ENCODE data around the gene CLSTN2. TPM values are rescaled to one million over a fixed set of nuclear protein-coding genes. Genes with fewer than 3 reads are reported as not detected.
A peak's percentile ranks its signal among the peaks of the same experiment; 100 is the strongest.

CLSTN2 gene
- total and polyA plus RNA-seq, 9 donors = 28.9 to 263 (median 134) TPM

DNA sequence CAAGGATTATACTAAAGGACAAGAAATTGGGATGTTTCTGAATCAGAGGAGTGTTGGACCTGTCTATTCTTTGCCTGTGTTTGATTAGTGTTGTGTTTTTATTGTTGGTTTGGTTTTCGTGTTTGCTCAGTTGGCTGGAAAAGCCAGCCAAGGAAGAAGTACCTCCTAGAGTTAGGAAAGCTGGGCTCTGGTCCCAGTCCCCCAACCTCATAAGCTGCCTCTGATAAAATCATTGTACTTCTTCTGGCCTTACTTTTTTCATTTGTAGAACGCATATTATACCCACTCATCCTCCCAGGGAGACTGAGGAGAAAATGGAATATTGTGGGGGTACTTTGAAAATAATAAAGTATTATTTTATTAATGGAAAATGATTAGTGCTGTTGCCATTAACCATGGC lies 565.5 kb downstream of the CLSTN2 start:
- Histone ChIP-seq H3K27ac (no peak overlapping the region), H3K4me1 (ENCODE audit: insufficient read depth) (peaks cover 9% of the 10 kb centered on the region), H3K27me3 (no peaks in the 10 kb centered on the region), H3K36me3 (no peaks in the 10 kb centered on the region), H3K9me3 (no peaks in the 10 kb centered on the region), H3K4me3 (no peak overlapping the region)
- DNase-seq = no peak
- 68 to 75% (median 71%) methylated on average over 2 of the region's 2 CpGs for WGBS, 3 donors
- intact Hi-C loops (cut with DNase I) = no loop called here
- no peak for TF ChIP-seq EP300 (IDR thresholded peaks at IDR 0.05)
- TF ChIP-seq, protein P1, sequence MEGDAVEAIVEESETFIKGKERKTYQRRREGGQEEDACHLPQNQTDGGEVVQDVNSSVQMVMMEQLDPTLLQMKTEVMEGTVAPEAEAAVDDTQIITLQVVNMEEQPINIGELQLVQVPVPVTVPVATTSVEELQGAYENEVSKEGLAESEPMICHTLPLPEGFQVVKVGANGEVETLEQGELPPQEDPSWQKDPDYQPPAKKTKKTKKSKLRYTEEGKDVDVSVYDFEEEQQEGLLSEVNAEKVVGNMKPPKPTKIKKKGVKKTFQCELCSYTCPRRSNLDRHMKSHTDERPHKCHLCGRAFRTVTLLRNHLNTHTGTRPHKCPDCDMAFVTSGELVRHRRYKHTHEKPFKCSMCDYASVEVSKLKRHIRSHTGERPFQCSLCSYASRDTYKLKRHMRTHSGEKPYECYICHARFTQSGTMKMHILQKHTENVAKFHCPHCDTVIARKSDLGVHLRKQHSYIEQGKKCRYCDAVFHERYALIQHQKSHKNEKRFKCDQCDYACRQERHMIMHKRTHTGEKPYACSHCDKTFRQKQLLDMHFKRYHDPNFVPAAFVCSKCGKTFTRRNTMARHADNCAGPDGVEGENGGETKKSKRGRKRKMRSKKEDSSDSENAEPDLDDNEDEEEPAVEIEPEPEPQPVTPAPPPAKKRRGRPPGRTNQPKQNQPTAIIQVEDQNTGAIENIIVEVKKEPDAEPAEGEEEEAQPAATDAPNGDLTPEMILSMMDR (IDR thresholded peaks at IDR 0.05) = no peak
- no peak for TF ChIP-seq POLR2A (IDR thresholded peaks at IDR 0.05)

DNA sequence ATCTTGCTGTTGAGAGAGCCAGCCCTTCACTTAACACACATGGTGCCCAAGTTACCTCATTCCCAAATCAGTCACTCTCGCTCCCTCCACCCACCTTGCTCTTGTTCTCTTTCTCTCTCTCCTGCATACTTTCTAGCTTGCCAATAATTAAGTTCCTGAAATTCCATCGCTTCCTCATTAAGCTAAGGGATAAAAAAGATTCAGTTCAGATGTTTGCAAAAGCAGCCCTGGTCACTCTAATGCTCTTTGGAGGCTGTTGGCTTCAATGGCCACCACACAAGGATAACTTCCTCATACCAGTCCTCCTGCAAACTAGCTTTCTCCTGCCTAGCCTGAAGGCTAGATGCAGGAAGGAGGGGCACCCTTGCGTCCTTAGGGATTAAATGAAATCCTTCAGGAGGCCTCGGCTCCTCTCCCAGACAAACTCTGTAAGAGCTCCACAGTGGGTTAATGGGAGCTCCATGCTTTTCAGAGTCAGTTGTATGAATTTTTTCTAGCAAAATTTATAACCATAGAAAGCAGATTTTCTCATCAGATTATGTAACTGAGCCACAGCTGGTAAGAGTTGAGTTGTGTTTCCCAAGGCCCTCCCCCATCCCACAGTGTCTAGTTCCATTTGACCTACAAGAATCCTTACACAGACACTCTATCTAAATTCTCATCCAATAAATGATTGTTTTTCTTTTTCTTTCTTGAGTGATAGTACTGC lies 566.2 kb downstream of the CLSTN2 start:
- H3K27ac ChIP-seq = no peak overlapping the region
- peaks cover 9% of the 10 kb centered on the region for H3K4me1 ChIP-seq (ENCODE audit: insufficient read depth)
- 75 to 82% (median 78%) methylated on average over 4 of the region's 4 CpGs for WGBS, 3 donors
- intact Hi-C loops (cut with DNase I) = no loop called here
- H3K27me3 ChIP-seq = no peaks in the 10 kb centered on the region
- TF ChIP-seq, protein P1 (IDR thresholded peaks at IDR 0.05) = no peak
- no peak for TF ChIP-seq EP300 (IDR thresholded peaks at IDR 0.05)
- TF ChIP-seq POLR2A (IDR thresholded peaks at IDR 0.05) = no peak
- H3K9me3 ChIP-seq = no peaks in the 10 kb centered on the region
- no peak overlapping the region for H3K4me3 ChIP-seq
- no peaks in the 10 kb centered on the region for H3K36me3 ChIP-seq
- no peak for DNase-seq

DNA sequence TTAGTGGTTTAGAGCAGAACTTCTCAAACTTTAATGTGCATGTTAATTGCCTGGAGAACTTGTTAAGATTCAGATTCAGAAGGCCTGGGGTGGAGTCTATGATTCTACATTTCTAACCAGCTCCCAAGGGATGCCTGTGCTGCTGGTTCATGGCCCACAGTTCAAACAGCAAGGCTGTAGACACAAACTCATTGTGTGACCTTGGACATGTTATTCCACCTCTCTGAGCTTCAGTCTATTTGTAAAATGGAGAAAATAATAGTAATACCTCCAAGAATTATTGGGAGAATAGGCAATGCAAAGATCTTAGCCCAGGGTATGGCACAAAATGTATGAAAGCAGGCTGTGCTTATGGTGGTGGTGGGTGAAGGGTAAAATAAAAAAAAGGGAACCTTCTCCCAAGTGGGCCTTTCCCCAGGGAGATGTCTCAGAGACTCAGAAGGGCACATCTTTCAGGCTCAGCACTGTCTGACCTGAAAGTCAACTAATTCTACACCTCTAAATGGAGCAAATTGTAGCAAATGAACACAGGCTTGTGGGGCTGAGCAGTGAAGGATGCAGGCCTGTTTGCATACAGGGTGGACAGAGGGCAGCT lies 566.9 kb downstream of the CLSTN2 start:
- peaks cover 9% of the 10 kb centered on the region for H3K4me1 ChIP-seq (ENCODE audit: insufficient read depth)
- no peaks in the 10 kb centered on the region for H3K27me3 ChIP-seq
- H3K36me3 ChIP-seq = no peaks in the 10 kb centered on the region
- H3K27ac ChIP-seq = no peak overlapping the region
- H3K4me3 ChIP-seq = no peak overlapping the region
- TF ChIP-seq, protein P1 (IDR thresholded peaks at IDR 0.05) = no peak
- TF ChIP-seq POLR2A (IDR thresholded peaks at IDR 0.05) = no peak
- TF ChIP-seq EP300 (IDR thresholded peaks at IDR 0.05) = no peak
- no peaks in the 10 kb centered on the region for H3K9me3 ChIP-seq
- intact Hi-C loops (cut with DNase I) = no loop called here
- DNase-seq = no peak

DNA sequence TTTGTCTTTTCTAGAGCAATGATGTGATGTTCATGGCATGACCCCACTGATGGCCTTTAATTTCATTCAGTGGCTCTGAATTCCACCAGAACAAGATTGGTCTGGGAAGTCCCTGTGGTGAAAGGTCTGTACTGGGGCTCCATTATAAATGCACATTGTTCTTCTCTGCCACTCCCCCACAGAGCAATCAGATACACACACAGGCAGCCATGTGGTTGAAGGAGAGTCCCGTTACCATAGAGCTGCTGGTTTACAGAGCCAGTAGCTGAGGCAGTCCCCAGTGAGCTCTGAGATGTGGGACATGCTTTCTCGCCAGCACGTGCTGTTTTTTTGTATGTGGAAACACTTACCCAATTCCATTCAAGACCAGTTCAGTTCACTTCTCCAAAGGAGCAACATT lies 570.2 kb downstream of the CLSTN2 start:
- WGBS, 3 donors = 29 to 48% (median 34%) methylated on average over 3 of the region's 3 CpGs
- no peak overlapping the region for H3K4me3 ChIP-seq
- no peaks in the 10 kb centered on the region for H3K36me3 ChIP-seq
- no peaks in the 10 kb centered on the region for H3K27me3 ChIP-seq
- DNase-seq = peak in 1 of 5 donors; percentile 31
- intact Hi-C loops (cut with DNase I) = no loop called here
- no peak overlapping the region for H3K27ac ChIP-seq
- H3K9me3 ChIP-seq = no peaks in the 10 kb centered on the region
- TF ChIP-seq EP300 (IDR thresholded peaks at IDR 0.05) = no peak
- no peak for TF ChIP-seq POLR2A (IDR thresholded peaks at IDR 0.05)
- TF ChIP-seq, protein P1 (IDR thresholded peaks at IDR 0.05) = no peak
- peaks cover 9% of the 10 kb centered on the region for H3K4me1 ChIP-seq (ENCODE audit: insufficient read depth)
